GM19324 (cell line): Measurements from ENCODE around the gene NOP14.
"Not testable (repeated sequence)": the region's sequence is repeated elsewhere in the genome, so short reads cannot be mapped to it uniquely, and the experiment has no call there.

Experiments used
- ATAC-seq: cut with Tn5 transposase; IDR thresholded peaks from one replicate; pipeline ENCODE4 v1.9.1; 2021; ENCODE audit warnings: mild to moderate bottlenecking, moderate library complexity; ENCODE audit not compliant: unreplicated experiment, low FRiP score

Gene NOP14

GRCh38 chr4:2962614-2963174 is 512 bp downstream of the NOP14 start:
- ATAC-seq = peak; percentile 29

GRCh38 chr4:2961811-2962441 is 1.3 kb downstream of the NOP14 start:
- ATAC-seq = no peak

- ATAC-seq = no peak
These were observed 1.8 kb downstream of the NOP14 start for GRCh38 chr4:2961421-2961810.

GRCh38 chr4:2960450-2960849 is 2.8 kb downstream of the NOP14 start:
- not testable (repeated sequence) for ATAC-seq

GRCh38 chr4:2958446-2958845 is 4.8 kb downstream of the NOP14 start:
- ATAC-seq = no peak

GRCh38 chr4:2955186-2956044 is 7.8 kb downstream of the NOP14 start:
- not testable (repeated sequence) for ATAC-seq

GRCh38 chr4:2954358-2955185 is 8.6 kb downstream of the NOP14 start:
- no peak for ATAC-seq

GRCh38 chr4:2953496-2953895 is 9.7 kb downstream of the NOP14 start:
- ATAC-seq = no peak

- ATAC-seq = no peak
These were observed 12.8 kb downstream of the NOP14 start for GRCh38 chr4:2950221-2950989.

- ATAC-seq = no peak
These were observed 13.5 kb downstream of the NOP14 start for GRCh38 chr4:2949782-2950125.

GRCh38 chr4:2948895-2949781 is 14.1 kb downstream of the NOP14 start:
- no peak for ATAC-seq

- no peak for ATAC-seq
These were observed 15.3 kb downstream of the NOP14 start for GRCh38 chr4:2947926-2948325.

- no peak for ATAC-seq
These were observed 16.2 kb downstream of the NOP14 start for GRCh38 chr4:2946812-2947600.

GRCh38 chr4:2945619-2946604 is 17.3 kb downstream of the NOP14 start:
- not testable (repeated sequence) for ATAC-seq

- no peak for ATAC-seq
These were observed 18.4 kb downstream of the NOP14 start for GRCh38 chr4:2944586-2945526.

GRCh38 chr4:2944091-2944482 is 19.1 kb downstream of the NOP14 start:
- no peak for ATAC-seq
